Neural progenitor cell (in vitro differentiated cells): ENCODE data around the gene DPYD. TPM values are rescaled to one million over a fixed set of nuclear protein-coding genes. Genes with fewer than 3 reads are reported as not detected.

Experiments
- DNase-seq: peaks from one replicate; pipeline ENCODE4 v3.0.0-alpha.2; 2016; ENCODE audit warnings: low spot score
- H2AFZ ChIP-seq: fragments of 200-600 bp; sonication (generic); replicated peaks from 2 replicates; pipeline ENCODE4 v1.6.1; 2016; ENCODE audit warnings: antibody characterized with exemption
- H3F3A ChIP-seq: fragments of 200-600 bp; sonication (generic); 2 replicates; pipeline ENCODE4 v1.6.1; 2016; ENCODE audit warnings: antibody characterized with exemption, low read depth
- H3K27ac ChIP-seq: fragments of 200-600 bp; sonication (generic); 2 replicates; pipeline ENCODE4 v1.5.1; 2016; ENCODE audit warnings: mild to moderate bottlenecking
- H3K27me3 ChIP-seq: fragments of 200-600 bp; sonication (generic); 2 replicates; pipeline ENCODE4 v1.6.1; 2016; ENCODE audit warnings: mild to moderate bottlenecking, moderate library complexity
- H3K36me3 ChIP-seq: fragments of 200-600 bp; sonication (generic); 2 replicates; pipeline ENCODE4 v1.5.1; 2016
- H3K4me1 ChIP-seq: fragments of 200-600 bp; sonication (generic); 2 replicates; pipeline ENCODE4 v1.6.1; 2016; ENCODE audit warnings: mixed run types
- H3K4me2 ChIP-seq: fragments of 200-600 bp; sonication (generic); 2 replicates; pipeline ENCODE4 v1.6.1; 2016
- H3K4me3 ChIP-seq: fragments of 200-600 bp; sonication (generic); 2 replicates; pipeline ENCODE4 v1.5.1; 2016
- H3K79me2 ChIP-seq: fragments of 200-600 bp; sonication (generic); 2 replicates; pipeline ENCODE4 v1.6.1; 2016; ENCODE audit warnings: low read depth
- H3K9ac ChIP-seq: fragments of 200-600 bp; sonication (generic); 2 replicates; pipeline ENCODE4 v1.6.1; 2016
- H3K9me3 ChIP-seq: fragments of 200-600 bp; sonication (generic); 2 replicates; pipeline ENCODE4 v1.5.1; 2016; ENCODE audit warnings: low read depth
- H4K20me1 ChIP-seq: fragments of 200-600 bp; sonication (generic); 2 replicates; pipeline ENCODE4 v1.6.1; 2016; ENCODE audit warnings: low read depth
- H3K27ac Mint-ChIP-seq: 3 replicates; pipeline ENCODE4 v1.8.0; 2021; ENCODE audit warnings: mixed read lengths
- H3K27me3 Mint-ChIP-seq: 2 replicates; pipeline ENCODE4 v1.8.0; 2022; ENCODE audit warnings: low read depth, mild to moderate bottlenecking, inconsistent platforms, moderate library complexity, mixed read lengths; ENCODE audit not compliant: insufficient read depth
- H3K36me3 Mint-ChIP-seq: 3 replicates; pipeline ENCODE4 v1.8.0; 2021; ENCODE audit warnings: mixed read lengths
- H3K4me1 Mint-ChIP-seq: 3 replicates; pipeline ENCODE4 v1.8.0; 2021; ENCODE audit warnings: mixed read lengths
- H3K4me3 Mint-ChIP-seq: 3 replicates; pipeline ENCODE4 v1.8.0; 2021; ENCODE audit warnings: mild to moderate bottlenecking, moderate library complexity, mixed read lengths
- H3K9me3 Mint-ChIP-seq: 3 replicates; pipeline ENCODE4 v1.8.0; 2020; ENCODE audit warnings: mixed read lengths
- CTCF ChIP-seq: fragments of 200-600 bp; sonication (generic); IDR thresholded peaks from 2 replicates; pipeline ENCODE4 v1.5.1; 2017; ENCODE audit warnings: antibody characterized with exemption, mild to moderate bottlenecking
- EZH2 ChIP-seq: fragments of 200-600 bp; sonication (generic); IDR thresholded peaks from 2 replicates; pipeline ENCODE4 v1.6.1; 2017; ENCODE audit warnings: antibody characterized with exemption, mild to moderate bottlenecking, moderate library complexity
- EZH2phosphoT487 ChIP-seq: fragments of 200-600 bp; sonication (generic); IDR thresholded peaks from 2 replicates; pipeline ENCODE4 v1.6.1; 2017; ENCODE audit warnings: antibody characterized with exemption
- total RNA-seq: library from RNA; depleted of rRNA; stranded (reverse); fragments of >200 nt; gene quantifications from 2 replicates; pipeline ENCODE4 v1.2.3, GENCODE V29; 2015; ENCODE audit warnings: low replicate concordance

Gene DPYD
- total RNA-seq, 1 donor from 2014 or later, result 0.43 TPM

GRCh38 chr1:97097404-97097925 is 823.4 kb downstream of the DPYD start:
- Histone ChIP-seq H3K9ac (no peak overlapping the region), H3K79me2 (no peaks in the 10 kb centered on the region), H3K4me1 (peaks cover 18% of the 10 kb centered on the region), H3F3A (no peaks in the 10 kb centered on the region), H3K36me3 (no peaks in the 10 kb centered on the region), H4K20me1 (no peaks in the 10 kb centered on the region), H3K27me3 (no peaks in the 10 kb centered on the region), H2AFZ (no peak overlapping the region), H3K4me2 (no peak overlapping the region), H3K4me3 (no peak overlapping the region), H3K27ac (no peak overlapping the region), H3K9me3 (no peaks in the 10 kb centered on the region)
- peaks cover 2% of the 10 kb centered on the region for H3K27me3 Mint-ChIP-seq
- peaks cover 4% of the 10 kb centered on the region for H3K36me3 Mint-ChIP-seq
- H3K9me3 Mint-ChIP-seq, result no peaks in the 10 kb centered on the region
- no peak overlapping the region for H3K27ac Mint-ChIP-seq
- no peak for DNase-seq
- no peak for TF ChIP-seq CTCF
- no peak for TF ChIP-seq EZH2
- no peak for TF ChIP-seq EZH2phosphoT487
- no peak overlapping the region for H3K4me3 Mint-ChIP-seq
- H3K4me1 Mint-ChIP-seq, result peaks cover 12% of the 10 kb centered on the region

GRCh38 chr1:97095764-97096163 is 825.1 kb downstream of the DPYD start:
- Mint-ChIP-seq H3K4me1 (peaks cover 9% of the 10 kb centered on the region), H3K36me3 (peaks cover 4% of the 10 kb centered on the region), H3K4me3 (no peak overlapping the region), H3K27me3 (peaks cover 2% of the 10 kb centered on the region), H3K9me3 (no peaks in the 10 kb centered on the region), H3K27ac (no peak overlapping the region)
- Histone ChIP-seq H3K27me3 (no peaks in the 10 kb centered on the region), H4K20me1 (no peaks in the 10 kb centered on the region), H3K9ac (no peak overlapping the region), H3K36me3 (no peaks in the 10 kb centered on the region), H3K4me2 (no peak overlapping the region), H3F3A (no peaks in the 10 kb centered on the region), H3K4me3 (no peak overlapping the region), H2AFZ (no peak overlapping the region), H3K4me1 (peaks cover 15% of the 10 kb centered on the region), H3K9me3 (no peaks in the 10 kb centered on the region), H3K79me2 (no peaks in the 10 kb centered on the region), H3K27ac (no peak overlapping the region)
- TF ChIP-seq EZH2phosphoT487 (no peak), CTCF (no peak), EZH2 (no peak)
- no peak for DNase-seq

GRCh38 chr1:97094247-97094972 is 826.4 kb downstream of the DPYD start:
- Histone ChIP-seq H3K79me2 (no peaks in the 10 kb centered on the region), H3F3A (no peaks in the 10 kb centered on the region), H2AFZ (no peak overlapping the region), H4K20me1 (no peaks in the 10 kb centered on the region), H3K4me2 (peak overlapping the region; percentile 0), H3K9ac (no peak overlapping the region), H3K36me3 (no peaks in the 10 kb centered on the region), H3K27ac (peak overlapping the region; percentile 26), H3K9me3 (no peaks in the 10 kb centered on the region), H3K4me3 (no peak overlapping the region), H3K4me1 (peaks cover 16% of the 10 kb centered on the region), H3K27me3 (no peaks in the 10 kb centered on the region)
- H3K4me1 Mint-ChIP-seq, result peaks cover 12% of the 10 kb centered on the region
- peaks cover 2% of the 10 kb centered on the region for H3K27me3 Mint-ChIP-seq
- peak; percentile 23 for DNase-seq
- TF ChIP-seq EZH2 (no peak), EZH2phosphoT487 (no peak), CTCF (no peak)
- H3K9me3 Mint-ChIP-seq, result no peaks in the 10 kb centered on the region
- H3K36me3 Mint-ChIP-seq, result peaks cover 4% of the 10 kb centered on the region
- no peak overlapping the region for H3K4me3 Mint-ChIP-seq
- H3K27ac Mint-ChIP-seq, result no peak overlapping the region
